Transverse colon (tissue), 4 donors: ENCODE results near the gene STRN3. TPM values are rescaled to one million over a fixed set of nuclear protein-coding genes. Genes with fewer than 3 reads are reported as not detected.

Experiments
- DNase-seq: peaks from one replicate; pipeline ENCODE4 v3.0.0-alpha.2; 2019
- H3K27ac ChIP-seq, 4 donors: fragments of 200-600 bp; sonication (generic); 2 replicates each; pipeline ENCODE4 v1.5.1; 2016 to 2018; ENCODE audit warnings: inconsistent platforms in 4 of 4
- H3K27me3 ChIP-seq: fragments of 200-600 bp; sonication (generic); 2 replicates; pipeline ENCODE4 v1.5.1; 2017; ENCODE audit warnings: inconsistent platforms
- H3K36me3 ChIP-seq, 4 donors: fragments of 200-600 bp; sonication (generic); 2 replicates each; pipeline ENCODE4 v1.5.1; 2017 to 2019; ENCODE audit warnings: inconsistent platforms in 4 of 4
- H3K4me1 ChIP-seq, 4 donors: fragments of 200-600 bp; sonication (generic); 2 replicates each; pipeline ENCODE4 v1.5.1; 2017 to 2020; ENCODE audit warnings: inconsistent platforms in 4 of 4
- H3K4me3 ChIP-seq, 4 donors: fragments of 200-600 bp; sonication (generic); 1 replicate in 1 of 4; 2 replicates in 3 of 4; pipeline versions ENCODE4 v1.5.1 to v1.6.1; 2017 to 2019; ENCODE audit warnings: inconsistent platforms in 4 of 4
- H3K9me3 ChIP-seq, 2 donors: fragments of 200-600 bp; sonication (generic); 2 replicates each; pipeline ENCODE4 v1.5.1; 2017 to 2019; ENCODE audit warnings: inconsistent platforms in 2 of 2
- EP300 ChIP-seq: sonication (generic); formaldehyde crosslinking; IDR thresholded peaks from one replicate; pipeline ENCODE4 v1.6.1; 2017; ENCODE audit warnings: antibody characterized with exemption, low read depth
- POLR2A ChIP-seq: fragments of 450-650 bp; IDR thresholded peaks from one replicate; pipeline ENCODE4 v1.6.1; 2016; ENCODE audit warnings: antibody characterized with exemption, mild to moderate bottlenecking, moderate library complexity
- POLR2AphosphoS5 ChIP-seq, 3 donors: sonication (generic); formaldehyde crosslinking; IDR thresholded peaks; one replicate each; pipeline ENCODE4 v1.6.1; 2016; ENCODE audit warnings: antibody characterized with exemption in 3 of 3
- WGBS, 2 donors: methylation state at CpG; one replicate each; pipeline ENCODE4 v1.1.5; 2018; ENCODE audit warnings: low coverage in 1 of 2; 5-methylcytosine and 5-hydroxymethylcytosine counted together
- in situ Hi-C, 4 donors: fragments of 200-750 bp; cut with MboI; loops; one replicate each; pipeline versions ENCODE4 v1.15.0 to v1.15.1; 2017; ENCODE audit warnings: low sequenced_read_pairs in 3 of 4, low pct_ligation_motif_present in 1 of 4, low pct_unique_long_range_greater_than_20kb in 1 of 4
- intact Hi-C: fragments of 100-400 bp; cut with DNase I; formaldehyde crosslinking; loops from one replicate; pipeline ENCODE4 v1.15.1; 2023; ENCODE audit warnings: low total_unique reads
- total RNA-seq, 4 donors: library from RNA; depleted of rRNA; stranded (reverse); fragments of >200 nt; gene quantifications; one replicate each; pipeline ENCODE4 v1.1.0, GENCODE V29; 2016
- TF ChIP-seq, protein P1 (sequence below), 5 experiments: fragments of 200-600 bp in 3 of 5; fragments of 450-650 bp in 2 of 5; sonication (generic) in 3 of 5; IDR thresholded peaks; 1 replicate in 2 of 5; 2 replicates in 3 of 5; pipeline ENCODE4 v1.5.1; 2016 to 2017; ENCODE audit warnings: antibody characterized with exemption in 5 of 5, inconsistent platforms in 3 of 5, mild to moderate bottlenecking in 2 of 5, moderate library complexity in 1 of 5

STRN3 gene
- total RNA-seq, 4 donors from 2014 or later = 42.3 to 57.5 (median 51.5) TPM

DNA sequence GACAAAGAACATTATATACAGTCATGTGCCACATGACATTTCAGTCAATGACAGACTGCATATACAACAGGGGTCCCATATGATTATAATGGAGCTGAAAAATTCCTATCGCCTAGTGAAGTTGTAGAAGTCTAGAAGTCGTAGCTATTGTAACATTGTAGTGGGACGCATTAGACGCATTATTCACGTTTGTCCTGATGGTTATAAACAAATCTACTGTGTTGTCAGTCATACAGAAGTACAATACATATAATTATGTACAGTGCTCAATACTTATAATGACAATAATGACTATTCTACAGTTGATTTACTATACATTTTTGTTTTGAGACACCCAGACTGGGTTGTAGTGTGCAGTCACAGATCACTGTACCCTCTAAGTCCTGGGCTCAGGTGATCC, 64.8 kb downstream of the STRN3 start:
- intact Hi-C loops (no loop called here), in situ Hi-C loops (loop anchor here in 1 of 4 donors (25.0 kb wide), 1 partner anchor 401 kb away; no protein-coding TSS in a partner anchor)
- no peak for DNase-seq
- H3K27me3 ChIP-seq = no peaks in the 10 kb centered on the region
- TF ChIP-seq POLR2AphosphoS5 (IDR thresholded peaks at IDR 0.05) = no peak
- no peak overlapping the region for H3K4me3 ChIP-seq
- H3K4me1 ChIP-seq = peaks cover 0 to 16% (median 3%) of the 10 kb centered on the region in 4 donors
- no peaks in the 10 kb centered on the region for H3K36me3 ChIP-seq
- peaks cover 5 to 7% of the 10 kb centered on the region in 2 donors for H3K9me3 ChIP-seq
- WGBS, 2 donors = 92 to 95% methylated on average over 5 of the region's 5 CpGs
- H3K27ac ChIP-seq = no peak overlapping the region

DNA sequence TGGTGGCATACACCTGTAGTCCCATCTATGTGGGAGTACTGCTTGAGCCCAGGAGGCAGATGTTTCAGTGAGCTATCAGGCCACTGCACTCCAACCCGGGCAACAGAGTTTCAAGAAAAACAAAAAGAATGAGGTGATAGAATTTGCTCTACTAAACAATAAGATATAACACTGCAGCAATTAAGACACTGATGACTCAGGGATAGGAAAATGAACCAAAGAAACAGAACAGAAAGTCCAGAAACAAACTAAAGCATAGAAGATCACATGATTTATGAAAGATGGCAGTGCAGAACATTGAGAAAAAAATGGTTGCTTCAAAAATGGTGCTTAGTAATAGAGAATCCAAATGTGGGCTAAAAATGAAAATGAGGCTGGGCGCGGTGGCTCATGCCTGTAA, 66.0 kb downstream of the STRN3 start:
- TF ChIP-seq, protein P1, sequence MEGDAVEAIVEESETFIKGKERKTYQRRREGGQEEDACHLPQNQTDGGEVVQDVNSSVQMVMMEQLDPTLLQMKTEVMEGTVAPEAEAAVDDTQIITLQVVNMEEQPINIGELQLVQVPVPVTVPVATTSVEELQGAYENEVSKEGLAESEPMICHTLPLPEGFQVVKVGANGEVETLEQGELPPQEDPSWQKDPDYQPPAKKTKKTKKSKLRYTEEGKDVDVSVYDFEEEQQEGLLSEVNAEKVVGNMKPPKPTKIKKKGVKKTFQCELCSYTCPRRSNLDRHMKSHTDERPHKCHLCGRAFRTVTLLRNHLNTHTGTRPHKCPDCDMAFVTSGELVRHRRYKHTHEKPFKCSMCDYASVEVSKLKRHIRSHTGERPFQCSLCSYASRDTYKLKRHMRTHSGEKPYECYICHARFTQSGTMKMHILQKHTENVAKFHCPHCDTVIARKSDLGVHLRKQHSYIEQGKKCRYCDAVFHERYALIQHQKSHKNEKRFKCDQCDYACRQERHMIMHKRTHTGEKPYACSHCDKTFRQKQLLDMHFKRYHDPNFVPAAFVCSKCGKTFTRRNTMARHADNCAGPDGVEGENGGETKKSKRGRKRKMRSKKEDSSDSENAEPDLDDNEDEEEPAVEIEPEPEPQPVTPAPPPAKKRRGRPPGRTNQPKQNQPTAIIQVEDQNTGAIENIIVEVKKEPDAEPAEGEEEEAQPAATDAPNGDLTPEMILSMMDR (IDR thresholded peaks at IDR 0.05) = no peak
- TF ChIP-seq EP300 = no peak
- TF ChIP-seq POLR2A = no peak
- TF ChIP-seq POLR2AphosphoS5 (IDR thresholded peaks at IDR 0.05) = no peak
- Histone ChIP-seq H3K4me3 (no peak overlapping the region), H3K4me1 (peaks cover 0 to 16% (median 3%) of the 10 kb centered on the region in 4 donors), H3K36me3 (peaks cover 0 to 3% (median 0%) of the 10 kb centered on the region in 4 donors), H3K27me3 (no peaks in the 10 kb centered on the region), H3K9me3 (no peaks in the 10 kb centered on the region), H3K27ac (no peak overlapping the region)
- intact Hi-C loops = no loop called here
- WGBS, 2 donors = 88 to 92% methylated on average over 1 to 3 of the region's 3 CpGs
- no peak for DNase-seq
- in situ Hi-C loops = loop anchor here in 1 of 4 donors (25.0 kb wide), 1 partner anchor 402 kb away; no protein-coding TSS in a partner anchor

DNA sequence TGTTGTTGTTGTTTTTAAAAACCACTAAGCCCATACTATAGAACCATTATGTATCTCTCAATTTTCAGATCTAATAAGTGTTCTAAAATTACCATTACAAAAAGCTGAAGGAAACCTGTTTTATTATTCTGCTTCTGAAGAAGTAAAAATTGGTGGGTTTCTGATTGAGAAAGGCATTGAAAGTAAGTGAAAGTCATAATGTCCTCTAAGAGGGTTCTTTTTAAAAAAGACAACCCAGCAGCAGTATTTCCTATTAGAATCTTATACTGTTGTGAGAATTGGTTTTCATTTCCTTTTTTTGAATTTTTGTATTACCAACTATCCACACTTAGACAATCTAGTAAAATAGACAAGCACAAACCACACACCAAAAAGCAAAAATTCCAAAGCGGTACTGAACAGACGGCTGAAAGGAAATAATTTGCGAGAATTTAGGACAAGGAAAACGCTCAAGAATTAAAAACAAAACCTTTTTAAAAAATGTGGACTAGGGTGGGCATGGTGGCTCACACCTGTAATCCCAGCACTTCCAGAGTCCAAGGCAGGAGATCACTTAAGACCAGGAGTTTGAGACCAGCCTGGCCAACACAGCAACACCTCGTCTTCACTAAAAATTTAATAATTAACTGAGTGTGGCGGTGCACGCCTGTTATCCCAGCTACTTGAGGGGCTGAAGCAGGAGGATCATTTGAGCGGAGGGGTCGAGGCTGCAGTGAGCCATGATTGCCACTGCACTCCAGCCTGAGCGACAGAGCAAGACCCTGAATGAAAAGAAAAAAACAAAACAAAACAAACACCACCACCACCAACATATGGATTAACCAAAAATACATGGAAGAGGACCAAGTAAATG, 67.4 kb downstream of the STRN3 start:
- Histone ChIP-seq H3K4me1 (peaks cover 0 to 16% (median 3%) of the 10 kb centered on the region in 4 donors), H3K36me3 (peaks cover 0 to 11% (median 0%) of the 10 kb centered on the region in 4 donors), H3K27me3 (no peaks in the 10 kb centered on the region), H3K9me3 (no peaks in the 10 kb centered on the region), H3K27ac (no peak overlapping the region), H3K4me3 (no peak overlapping the region)
- in situ Hi-C loops (loop anchor here in 1 of 4 donors (25.0 kb wide), 1 partner anchor 404 kb away; no protein-coding TSS in a partner anchor), intact Hi-C loops (no loop called here)
- WGBS, 2 donors = 70 to 82% methylated on average over 6 to 10 of the region's 10 CpGs
- DNase-seq = no peak
- TF ChIP-seq POLR2A = no peak
- TF ChIP-seq POLR2AphosphoS5 (IDR thresholded peaks at IDR 0.05) = no peak
- TF ChIP-seq, protein P1 (IDR thresholded peaks at IDR 0.05) = no peak
- no peak for TF ChIP-seq EP300

DNA sequence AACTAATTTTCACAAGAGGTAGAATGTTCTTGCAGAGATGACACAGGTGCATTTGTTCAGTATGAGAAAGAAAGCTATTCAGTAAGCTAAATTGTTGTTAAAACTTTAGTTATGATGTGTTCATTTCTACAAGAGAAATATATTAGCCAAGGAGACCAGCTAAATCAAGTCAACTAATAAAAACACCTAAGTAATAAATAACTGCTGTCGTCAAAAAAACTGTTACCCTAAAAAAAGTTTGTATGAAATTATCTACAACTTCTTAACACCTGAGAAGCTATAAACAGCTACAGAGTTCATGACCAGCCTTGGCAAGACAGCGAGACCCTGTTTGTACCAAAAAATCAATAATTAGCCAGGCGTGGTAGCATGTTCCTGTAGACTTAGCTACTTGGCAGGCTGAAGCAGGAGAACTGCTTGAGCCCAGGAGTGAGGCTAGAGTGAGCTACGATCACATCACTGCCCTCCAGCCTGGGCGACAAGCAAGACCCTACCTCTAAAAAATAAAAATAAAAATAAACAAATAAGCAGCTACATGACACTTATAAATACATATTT, 68.3 kb downstream of the STRN3 start:
- no peak for DNase-seq

DNA sequence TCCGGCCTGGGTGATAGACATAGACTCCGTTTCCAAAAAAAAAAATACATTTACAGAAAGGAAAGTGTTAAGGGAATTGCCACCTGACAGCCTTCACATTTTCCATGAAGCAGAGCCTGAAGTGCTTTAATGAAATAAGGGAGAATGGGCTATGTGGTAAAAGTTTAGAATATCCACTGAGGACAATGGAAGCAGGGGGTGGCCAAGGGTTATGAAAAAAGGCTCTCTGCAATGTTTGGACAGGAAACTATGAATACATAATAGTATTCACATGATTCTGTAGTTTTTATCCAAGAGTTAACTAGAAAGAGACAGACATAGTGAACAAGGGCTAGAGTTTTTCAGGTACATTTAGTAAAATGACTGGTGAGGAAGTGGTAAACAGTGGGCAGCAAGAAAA, 76.5 kb downstream of the STRN3 start:
- intact Hi-C loops = no loop called here
- Histone ChIP-seq H3K27ac (no peak overlapping the region), H3K36me3 (peaks cover 0 to 62% (median 18%) of the 10 kb centered on the region in 4 donors), H3K4me3 (no peak overlapping the region), H3K27me3 (no peaks in the 10 kb centered on the region), H3K4me1 (no peaks in the 10 kb centered on the region), H3K9me3 (no peaks in the 10 kb centered on the region)
- 86 to 100% methylated on average over 2 of the region's 2 CpGs for WGBS, 2 donors
- no peak for DNase-seq
- no peak for TF ChIP-seq EP300
- TF ChIP-seq, protein P1 (IDR thresholded peaks at IDR 0.05) = no peak
- no peak for TF ChIP-seq POLR2AphosphoS5 (IDR thresholded peaks at IDR 0.05)
- TF ChIP-seq POLR2A = no peak
- in situ Hi-C loops = loop anchor here in 1 of 4 donors (25.0 kb wide), 1 partner anchor 413 kb away; no protein-coding TSS in a partner anchor

More for the DNA sequence above, 68.3 kb downstream of the STRN3 start:
- no peaks in the 10 kb centered on the region for H3K27me3 ChIP-seq
- peaks cover 0 to 16% (median 3%) of the 10 kb centered on the region in 4 donors for H3K4me1 ChIP-seq
- TF ChIP-seq POLR2A = no peak
- no peak overlapping the region for H3K27ac ChIP-seq
- H3K4me3 ChIP-seq = no peak overlapping the region
- intact Hi-C loops (no loop called here), in situ Hi-C loops (loop anchor here in 1 of 4 donors (25.0 kb wide), 1 partner anchor 404 kb away; no protein-coding TSS in a partner anchor)
- 67 to 73% methylated on average over 5 of the region's 5 CpGs for WGBS, 2 donors
- H3K36me3 ChIP-seq = peaks cover 0 to 20% (median 0%) of the 10 kb centered on the region in 4 donors
- H3K9me3 ChIP-seq = no peaks in the 10 kb centered on the region
